ENCODE measurements around the gene PAM16.
A peak's percentile ranks its signal among the peaks of the same experiment; 100 is the strongest.
"Not testable (repeated sequence)": the region's sequence is repeated elsewhere in the genome, so short reads cannot be mapped to it uniquely, and the experiment has no call there.

The PAM16 gene

DNA sequence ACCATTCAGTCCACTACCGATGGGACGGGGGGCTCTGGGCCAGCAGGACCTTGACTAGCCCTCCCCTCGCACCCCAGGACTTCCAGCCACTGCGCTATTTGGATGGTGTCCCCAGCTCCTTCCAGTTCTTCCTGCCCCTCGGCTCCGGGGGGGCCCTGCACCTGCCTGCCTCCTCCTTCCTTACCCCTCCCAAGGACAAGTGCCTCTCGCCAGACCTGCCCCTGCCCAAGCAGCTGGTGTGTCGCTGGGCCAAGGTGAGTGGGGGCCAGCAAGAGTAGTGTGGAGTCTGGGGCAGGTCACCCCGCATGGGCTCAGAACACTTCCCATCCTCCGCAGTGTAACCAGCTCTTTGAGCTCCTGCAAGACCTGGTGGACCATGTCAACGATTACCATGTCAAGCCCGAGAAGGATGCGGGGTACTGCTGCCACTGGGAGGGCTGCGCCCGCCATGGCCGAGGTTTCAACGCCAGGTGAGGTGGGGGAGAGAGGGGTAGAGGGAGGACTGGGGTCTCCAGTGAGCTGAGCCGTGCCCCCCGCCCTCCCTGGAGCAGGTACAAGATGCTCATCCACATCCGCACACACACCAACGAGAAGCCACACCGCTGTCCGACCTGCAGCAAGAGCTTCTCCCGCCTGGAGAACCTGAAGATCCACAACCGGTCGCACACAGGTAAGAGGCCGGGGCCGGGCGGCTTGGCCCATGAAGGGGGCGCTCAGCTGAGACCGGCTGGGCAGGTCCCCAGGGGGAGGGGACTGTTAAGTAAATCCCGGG is 16.2 kb downstream of the PAM16 start:
- no peak for DNase-seq (ENCODE audit: low read depth in 2 of 2)

DNA sequence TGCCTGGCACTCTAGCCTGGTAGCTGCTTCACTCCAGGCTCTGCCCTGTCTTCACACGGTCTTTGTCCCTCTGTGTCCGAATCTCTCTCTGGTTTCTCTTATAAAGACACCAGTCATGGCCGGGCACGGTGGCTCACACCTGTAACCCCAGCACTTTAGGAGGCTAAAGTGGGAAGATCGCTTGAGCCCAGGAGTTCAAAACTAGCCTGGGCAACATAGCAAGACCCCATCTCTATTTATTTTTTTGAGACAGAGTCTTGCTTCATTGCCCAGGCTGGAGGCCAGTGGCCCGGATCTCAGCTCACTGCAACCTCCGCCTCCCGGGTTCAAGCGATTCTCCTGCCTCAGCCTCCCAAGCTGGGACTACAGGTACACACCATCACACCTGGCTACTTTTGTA is 17.4 kb downstream of the PAM16 start:
- DNase-seq (ENCODE audit: low read depth in 2 of 2) = not testable (repeated sequence)

DNA sequence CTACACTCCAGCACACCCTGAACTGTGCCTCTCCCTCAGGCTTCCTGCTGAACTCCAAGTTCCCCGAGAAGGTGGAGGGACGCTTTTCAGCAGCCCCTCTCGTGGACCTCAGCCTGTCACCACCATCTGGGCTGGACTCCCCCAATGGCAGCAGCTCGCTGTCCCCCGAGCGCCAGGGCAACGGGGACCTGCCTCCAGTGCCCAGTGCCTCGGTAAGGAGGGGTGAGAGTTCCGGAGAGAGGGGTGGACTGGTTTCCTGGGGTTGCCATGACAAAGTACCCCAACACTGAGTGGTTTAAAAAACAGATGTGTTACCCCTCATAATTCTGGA is 17.8 kb downstream of the PAM16 start:
- no peak for DNase-seq (ENCODE audit: low read depth in 2 of 2)

DNA sequence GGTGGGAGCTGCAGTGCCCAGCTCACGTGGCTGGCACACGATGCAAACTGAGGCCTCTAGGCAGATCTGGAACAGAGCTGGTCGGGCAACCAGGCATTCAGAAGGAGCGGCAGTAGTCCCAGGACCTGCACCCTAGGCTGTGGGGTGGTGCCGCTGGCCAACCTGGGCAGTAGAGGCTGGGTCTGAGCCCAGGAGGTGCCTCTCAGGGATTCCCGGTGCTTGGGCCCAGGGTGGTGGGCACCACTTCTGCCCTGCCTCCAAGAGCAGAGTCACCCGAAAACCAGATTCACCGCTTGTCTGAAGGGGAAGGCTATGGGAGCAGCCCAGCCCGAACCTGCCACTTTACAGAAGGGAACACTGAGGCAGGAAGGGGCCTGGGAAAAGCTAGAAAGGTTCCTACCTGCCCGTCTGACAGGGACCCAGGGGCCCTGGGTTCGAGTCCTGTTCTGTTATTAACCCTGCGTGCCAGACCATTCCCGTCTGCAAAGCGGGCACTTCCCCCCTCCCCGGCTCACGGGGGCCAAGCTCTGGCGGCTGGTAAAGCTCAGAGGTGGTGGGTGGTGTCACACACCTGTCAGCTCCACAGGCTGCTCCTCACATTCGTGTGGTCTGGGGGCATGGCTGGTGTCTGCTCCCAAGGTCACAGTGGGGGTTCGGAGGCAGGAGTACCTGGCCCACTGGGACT is 18.4 kb downstream of the PAM16 start:
- DNase-seq (ENCODE audit: low read depth in 2 of 2) = no peak

DNA sequence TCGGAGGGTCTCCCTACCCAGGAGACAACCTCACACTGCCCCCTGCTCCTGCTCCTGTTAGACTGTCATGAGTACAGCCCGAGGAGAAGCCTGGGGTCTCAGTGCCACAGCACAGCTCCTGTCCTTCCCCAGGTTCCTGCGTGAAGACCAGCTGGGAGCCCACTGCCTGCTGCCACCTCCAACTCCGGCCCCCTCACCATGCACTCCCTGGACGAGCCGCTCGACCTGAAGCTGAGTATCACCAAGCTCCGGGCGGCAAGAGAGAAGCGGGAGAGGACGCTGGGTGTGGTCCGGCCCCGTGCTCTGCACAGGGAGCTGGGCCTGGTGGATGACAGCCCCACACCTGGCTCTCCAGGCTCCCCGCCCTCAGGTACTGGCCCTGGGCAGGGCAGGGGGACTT is 19.0 kb downstream of the PAM16 start:
- DNase-seq (ENCODE audit: low read depth in 2 of 2) = no peak

DNA sequence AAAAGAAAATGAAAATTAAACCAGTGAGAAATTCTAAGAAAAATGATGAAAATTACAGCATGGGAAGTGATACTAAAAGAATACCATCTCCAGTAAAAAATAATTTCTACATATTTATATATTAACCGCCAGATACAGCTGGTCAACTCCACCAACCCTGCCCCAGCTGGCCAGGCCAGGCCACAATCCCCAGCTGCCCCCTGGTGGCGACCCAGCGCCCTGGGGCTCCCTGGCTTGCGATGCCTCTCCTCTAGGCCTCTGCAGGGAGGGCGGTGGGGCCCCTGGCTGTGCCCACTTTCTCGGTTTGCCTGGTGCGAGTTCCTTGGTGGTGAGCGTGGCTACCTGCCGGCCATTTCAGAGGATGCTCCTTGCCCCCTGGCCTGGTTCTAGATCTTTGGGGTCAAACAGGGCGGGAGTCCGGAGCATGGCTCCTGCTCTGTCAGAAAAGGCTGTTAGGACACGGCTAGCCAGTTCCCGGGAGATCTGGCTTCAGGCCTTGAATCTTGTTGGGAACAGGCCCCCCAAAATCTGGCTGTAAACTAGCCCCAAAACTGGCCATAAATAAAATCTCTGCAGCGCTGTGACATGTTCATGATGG is 20.7 kb downstream of the PAM16 start:
- DNase-seq (ENCODE audit: low read depth in 2 of 2) = peak; percentile 59 to 68

DNA sequence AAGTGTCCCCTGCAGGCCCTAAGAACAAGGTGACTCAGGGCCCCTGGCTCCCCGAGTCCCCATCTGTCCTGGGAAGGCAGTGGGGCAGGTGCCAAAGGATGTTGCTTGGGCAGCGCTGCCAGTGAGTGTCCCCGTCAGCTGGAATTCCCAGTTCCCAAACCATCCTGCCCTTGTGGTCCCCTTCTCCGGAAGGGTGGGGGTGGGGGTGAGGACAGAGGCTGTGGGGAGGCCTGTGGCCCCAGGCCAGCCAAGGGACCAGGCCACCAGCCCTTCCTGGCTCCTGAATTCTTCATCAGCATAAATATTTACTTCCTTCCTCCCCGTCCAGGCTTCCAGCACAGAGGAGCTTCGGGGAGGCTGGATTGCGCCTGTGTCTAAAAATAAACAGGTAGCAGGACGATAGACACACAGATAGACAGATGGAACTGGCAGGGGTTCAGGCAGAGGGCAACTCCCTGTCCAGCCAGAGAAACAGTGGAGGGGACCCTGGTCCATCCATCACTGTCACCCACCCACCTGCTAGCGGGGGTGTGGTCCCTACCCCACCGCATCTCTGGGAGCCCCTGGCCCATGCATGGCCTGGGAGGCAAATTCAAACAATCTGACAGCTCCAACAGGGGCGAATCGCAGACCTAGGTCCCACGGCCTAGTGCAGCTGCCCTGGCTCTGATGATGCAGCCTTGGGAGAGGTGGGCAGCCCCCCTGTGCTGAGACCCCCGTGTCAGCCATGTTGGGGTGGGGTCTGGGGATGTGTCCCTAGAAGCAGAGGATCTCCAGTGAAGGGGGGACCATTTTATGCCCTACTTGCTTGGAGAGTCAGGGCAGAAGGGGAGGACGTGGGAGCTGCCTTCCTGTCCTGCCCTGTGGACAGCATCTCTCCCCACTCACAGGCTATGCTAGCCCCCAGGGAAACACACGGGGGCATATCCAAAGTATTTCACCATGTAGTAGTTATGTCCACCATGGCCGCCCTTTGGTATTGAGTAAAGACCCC is 22.0 kb downstream of the PAM16 start:
- no peak for DNase-seq (ENCODE audit: low read depth in 2 of 2)

DNA sequence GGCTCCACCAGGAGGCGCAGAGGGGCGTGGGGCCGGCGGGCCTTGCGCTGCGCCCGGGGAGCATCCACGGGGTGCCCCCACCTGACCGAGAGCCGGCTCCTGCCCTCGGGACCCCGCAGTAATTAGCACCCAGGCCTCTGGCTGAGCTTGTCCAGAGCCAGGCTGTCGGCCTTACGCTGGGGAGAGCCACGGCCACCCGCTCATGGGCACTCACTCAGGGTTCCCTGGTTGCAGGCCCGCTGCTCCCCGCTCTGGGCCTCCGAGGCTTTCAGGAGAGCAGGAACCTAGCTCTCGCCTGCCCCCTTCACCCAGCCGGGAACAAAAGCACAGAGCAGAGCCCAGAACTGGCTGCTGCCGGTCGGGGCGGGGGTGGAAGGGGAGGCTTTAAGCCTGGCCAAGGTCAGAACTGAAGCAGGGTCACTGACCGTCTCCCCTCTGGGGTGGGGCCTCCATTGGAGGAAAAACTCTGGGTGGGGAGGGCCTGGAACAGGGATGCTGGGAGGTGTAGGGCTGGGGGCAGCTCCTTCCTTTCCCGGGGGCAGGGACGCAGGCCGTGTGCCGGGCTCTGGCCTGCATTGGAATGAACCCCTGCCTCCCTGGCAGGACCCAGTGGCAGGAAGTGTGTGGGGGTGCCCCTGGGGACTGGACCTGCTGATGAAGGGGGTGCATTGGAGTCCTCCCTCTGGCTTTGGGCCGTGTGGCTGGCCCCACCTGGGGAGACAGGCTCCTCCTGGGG is 22.9 kb downstream of the PAM16 start:
- DNase-seq (ENCODE audit: low read depth in 2 of 2) = peak; percentile 40 to 47

DNA sequence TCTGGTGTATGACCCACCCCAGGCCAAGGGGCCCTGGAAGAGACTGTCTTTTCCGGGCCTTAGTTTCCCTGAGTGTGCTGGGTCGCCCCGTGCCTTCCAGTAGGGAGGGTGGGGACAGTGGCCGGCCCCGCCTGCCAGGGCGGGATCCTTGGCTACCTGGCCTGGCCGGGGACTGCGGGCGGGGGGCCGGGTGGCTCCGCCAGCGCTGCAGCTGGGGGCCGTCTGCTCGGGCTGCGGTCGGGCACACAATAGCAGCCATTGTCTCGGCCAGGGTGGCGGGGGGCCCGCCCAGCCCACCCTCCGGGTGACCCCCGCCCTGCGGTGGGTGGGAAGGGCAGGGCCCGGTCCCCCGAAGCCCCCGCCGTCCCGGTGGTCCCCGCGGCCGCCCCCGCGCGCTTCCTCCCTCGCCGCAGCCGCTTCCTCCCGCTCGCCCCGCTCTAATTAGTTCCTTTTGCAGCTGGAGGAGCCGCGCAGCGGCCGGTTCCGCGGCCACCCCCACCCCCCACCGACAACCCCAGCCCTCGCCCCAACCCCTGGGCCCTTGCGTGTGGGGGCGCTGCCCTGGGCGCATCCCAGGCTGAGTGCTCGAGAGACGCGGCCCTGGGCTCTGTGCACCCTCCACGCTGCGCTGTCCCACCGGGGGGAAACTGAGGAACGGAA is 23.6 kb downstream of the PAM16 start:
- no peak for DNase-seq (ENCODE audit: low read depth in 2 of 2)

DNA sequence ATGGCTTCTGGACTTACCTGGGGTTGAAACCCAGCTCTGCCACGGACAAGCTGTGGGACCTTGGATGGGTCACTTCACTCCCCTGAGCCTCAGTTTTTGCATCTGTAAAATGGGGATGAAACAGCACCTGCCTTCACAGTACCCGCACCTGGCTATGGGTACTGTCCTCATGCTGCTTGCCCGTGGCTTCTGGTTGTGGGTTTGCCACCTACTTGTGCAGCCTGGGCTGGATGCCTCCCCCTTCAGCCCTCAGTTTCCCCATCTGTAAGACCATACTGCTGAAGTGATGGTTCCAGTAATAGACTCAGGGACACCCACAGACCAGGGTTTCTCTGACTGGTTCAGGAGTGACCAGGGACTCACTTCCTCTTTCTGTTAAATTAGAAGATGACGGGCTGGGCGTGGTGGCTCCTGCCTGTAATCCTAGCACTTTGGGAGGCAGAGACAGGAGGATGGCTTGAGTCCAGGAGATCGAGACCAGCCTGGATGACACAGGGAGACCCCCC is 25.8 kb downstream of the PAM16 start:
- DNase-seq (ENCODE audit: low read depth in 2 of 2) = no peak

DNA sequence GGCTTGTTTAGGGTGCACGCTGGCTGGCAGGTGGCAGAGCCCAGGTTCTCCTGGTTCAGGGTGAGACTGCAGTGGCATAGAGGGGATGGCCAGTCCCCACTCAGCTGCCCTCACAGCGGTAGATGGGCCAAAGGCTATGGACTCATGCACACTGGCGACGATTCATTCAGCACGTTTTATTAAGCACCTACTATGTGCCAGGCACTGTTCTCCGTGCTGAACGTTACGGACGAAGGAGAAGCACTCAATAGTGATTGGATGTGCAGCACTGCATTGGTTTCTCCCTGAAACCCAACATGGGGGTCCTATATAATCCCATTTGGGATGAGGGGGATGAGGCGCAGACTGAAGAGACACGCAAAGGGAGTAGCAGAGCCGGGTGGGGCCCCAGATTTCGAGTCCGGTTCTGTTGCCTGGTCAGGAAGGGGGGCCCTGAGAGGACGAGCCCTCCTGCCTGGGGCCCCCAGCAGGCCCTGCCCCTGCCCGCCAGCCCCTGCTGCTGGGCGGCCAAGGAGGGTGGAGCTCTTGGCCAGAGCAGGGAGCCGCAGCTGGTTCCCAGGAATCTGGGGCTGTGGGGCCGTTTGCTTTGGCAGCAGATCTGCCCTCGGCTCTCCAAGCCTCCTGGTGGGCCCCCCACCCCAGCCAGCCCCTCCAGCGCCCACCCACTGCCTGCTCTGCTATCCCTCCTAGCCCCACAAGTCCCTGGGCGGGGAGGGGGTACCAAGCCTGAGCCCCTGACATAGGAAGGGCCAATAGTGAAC is 26.4 kb downstream of the PAM16 start:
- no peak for DNase-seq (ENCODE audit: low read depth in 2 of 2)

DNA sequence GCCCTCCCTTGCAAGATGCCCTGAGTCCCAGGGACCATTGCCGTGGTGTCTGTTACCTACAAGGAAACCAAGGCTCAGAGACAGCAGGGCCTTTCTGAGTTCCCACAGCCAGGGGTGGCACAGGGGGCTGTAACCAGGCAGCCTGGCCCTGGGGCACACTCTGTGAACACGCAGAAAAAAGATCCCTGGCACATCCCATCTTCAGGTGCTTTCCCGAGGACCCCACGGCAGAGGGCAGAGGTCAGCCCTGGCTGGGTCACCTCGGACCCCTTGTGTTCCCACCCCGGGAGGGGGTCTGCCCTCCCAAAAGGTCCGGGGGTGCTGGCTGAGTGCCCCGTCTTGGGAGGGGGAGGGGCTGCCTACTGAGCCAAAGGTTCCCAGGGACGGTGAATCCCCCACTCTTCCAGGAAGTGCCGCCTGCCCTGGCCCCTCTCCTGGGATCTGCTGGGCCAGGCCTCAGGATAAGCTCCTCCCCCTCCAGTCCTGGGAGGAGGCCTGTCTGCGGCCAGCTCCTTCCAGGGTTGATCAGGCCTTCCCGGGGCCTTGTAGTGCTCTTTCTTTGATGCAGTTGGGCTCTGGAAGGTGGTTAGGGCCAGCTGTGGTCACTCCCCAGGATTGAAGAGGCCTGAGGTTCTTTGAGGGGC is 27.2 kb downstream of the PAM16 start:
- DNase-seq (ENCODE audit: low read depth in 2 of 2) = no peak

DNA sequence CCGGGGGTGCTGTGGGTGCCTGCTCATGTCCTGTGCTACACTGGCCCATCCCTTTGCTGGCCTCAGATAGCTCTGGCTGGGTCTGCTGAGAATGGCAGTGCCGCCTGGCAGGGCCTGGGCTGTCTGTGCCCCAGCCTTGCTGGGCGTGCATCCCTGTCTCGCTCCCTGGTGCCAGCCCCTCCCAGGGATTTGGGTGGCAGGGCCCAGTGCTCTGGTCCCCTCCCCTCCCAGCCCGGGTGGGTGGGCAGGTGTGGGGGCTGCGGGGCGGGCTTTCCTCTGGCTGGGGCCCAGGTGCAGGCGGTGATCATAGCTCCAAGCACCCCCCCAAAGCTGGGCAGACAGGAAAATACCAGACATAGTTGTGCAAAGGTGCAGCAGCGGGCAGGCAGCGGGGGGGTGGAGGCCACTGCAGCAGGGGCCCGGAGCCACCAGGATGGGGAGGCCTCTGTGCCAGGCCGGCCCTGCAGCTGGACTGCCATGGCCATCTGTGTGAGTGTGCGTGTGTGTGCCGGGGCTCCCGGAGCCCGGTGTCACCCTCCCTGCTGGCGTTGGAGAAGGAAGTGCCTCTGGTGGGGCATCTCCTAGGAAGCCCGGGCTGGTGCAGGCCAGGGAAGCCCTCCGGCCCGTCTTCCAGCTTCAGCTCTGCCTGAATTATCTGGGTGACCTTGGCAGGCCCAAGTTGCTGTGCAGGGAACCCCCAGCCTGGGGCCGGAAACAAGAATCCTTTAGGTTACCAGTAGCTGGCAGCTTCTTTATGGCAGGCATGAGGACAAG is 27.9 kb downstream of the PAM16 start:
- no peak for DNase-seq (ENCODE audit: low read depth in 2 of 2)

DNA sequence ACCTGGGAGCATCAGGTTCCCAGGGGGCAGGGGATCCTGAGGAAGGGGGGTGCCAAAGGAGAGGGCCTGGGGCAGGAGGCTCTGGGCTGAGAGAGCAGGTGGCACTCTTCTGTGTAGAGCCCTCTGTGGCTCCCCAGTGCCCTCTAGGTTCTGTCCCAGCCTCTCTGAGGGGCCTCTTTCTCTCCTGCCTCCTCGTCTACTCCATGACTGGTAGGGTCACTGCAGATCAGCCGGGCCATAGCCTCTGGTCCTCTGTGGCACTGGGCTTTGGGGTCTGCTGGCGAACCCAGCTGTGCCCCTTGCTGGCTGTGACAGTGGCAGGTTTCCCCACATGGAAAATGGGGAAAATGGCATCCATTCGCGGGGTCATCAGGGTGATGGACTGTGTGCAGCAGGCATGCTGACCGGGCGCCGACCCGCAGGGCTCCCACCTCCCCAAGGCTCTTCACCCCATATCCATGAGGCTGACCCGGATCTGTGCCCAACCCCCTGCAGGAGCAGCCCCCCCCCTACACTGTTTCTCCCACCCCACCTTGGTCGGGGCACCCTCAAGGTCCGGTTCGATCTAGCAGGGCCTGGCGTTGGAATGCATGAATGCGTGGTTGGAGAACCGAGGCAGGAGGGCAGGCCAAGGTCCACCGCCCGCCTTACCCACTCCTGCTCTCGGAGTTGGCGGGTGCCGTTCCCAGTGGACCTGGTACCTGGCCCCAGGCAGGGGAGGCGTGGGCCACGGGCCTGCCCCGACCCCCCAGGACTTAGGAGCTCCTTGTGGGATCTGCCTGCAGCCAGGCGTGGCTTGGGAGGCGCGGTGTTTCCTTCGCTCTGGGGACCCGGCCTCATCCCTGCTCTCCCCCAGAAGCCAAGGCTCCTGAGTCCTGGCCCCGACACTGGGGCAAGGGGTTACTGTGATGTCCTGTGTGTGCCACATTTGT is 28.7 kb downstream of the PAM16 start:
- no peak for DNase-seq (ENCODE audit: low read depth in 2 of 2)

DNA sequence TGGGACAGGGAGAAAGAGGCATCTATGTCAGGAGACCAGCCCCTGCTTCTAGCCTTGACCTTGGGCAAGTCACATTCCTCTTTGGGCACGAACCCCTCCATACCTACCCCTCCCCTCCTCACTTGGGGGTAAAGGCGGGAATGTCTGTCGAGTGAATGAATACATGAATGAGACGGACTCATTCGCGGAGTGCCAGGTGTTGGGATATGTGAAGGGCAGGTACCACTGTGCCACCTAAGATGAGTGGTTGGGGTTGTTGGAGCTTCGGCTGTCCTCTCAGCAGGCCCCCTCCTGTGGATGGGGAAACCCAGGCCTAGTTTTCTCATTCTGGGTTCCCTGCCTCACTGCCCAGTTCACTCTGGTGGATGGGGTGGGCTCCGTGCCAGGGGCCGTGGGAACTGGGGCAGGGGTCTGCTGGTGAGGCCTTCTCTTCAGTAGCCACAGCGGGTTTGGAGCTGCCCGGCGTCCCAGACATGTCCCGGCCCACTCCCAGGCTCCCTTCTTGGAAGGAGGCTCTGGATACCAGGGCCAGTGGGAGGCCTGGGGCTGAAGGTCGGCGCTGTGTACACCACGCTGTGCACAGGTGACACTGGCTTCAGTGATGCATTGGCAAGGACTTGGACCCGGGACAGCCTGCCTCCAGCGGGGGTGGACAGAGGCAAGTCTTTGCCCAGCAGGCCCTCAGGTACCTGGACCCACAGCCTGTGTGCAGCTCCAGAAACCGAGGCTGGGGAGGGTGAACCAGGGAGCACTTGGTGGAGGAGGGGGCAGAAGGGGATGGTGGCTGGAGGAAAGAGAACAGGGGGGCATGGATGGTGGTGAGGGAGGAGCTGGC is 29.6 kb downstream of the PAM16 start:
- DNase-seq (ENCODE audit: low read depth in 2 of 2) = no peak

DNA sequence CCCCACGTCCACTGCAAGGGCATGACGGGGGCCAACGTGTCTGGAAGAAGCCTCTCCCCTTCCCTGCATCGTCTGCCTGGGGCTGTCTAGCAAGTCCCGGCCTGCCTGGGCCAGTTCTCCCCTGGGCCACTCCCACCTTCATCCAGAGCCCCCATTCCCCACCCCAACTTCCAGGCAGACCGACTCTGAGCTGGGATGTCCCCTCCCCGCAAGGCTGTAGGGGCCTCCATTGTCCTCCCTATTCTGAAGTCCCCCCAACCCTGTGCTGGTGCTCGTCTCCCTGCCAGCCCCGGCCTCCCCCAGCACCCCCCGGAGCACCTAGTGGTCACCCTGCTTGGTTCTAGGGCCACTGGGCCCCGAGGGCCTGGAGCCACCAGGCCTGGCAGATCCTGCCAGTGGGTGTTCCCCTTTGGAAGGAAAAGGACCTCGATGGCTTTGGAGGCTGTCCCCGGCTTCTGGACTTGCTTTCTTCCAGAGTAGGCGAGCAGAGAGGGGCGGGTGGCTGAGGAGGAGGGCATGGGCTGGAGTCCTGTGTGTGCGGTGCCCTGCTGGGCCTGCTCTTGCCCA is 30.5 kb downstream of the PAM16 start:
- DNase-seq (ENCODE audit: low read depth in 2 of 2) = no peak

Measured in stimulated activated CD4-positive, alpha-beta T cell treated with anti-CD3 and anti-CD28 coated beads, Interleukin-1b, Interleukin-23, amount 100 ng/mL, for 4 hours (primary cell).